Lower leg skin (tissue), 4 donors: ENCODE data around the gene MMP24. TPM values are rescaled to one million over a fixed set of nuclear protein-coding genes. Genes with fewer than 3 reads are reported as not detected.
A peak's percentile ranks its signal among the peaks of the same experiment; 100 is the strongest.

ENCODE experiments used
- DNase-seq, 2 donors: peaks; one replicate each; pipeline ENCODE4 v3.0.0-alpha.2; 2019; ENCODE audit warnings: low spot score in 2 of 2
- H3K4me3 ChIP-seq: fragments of 200-600 bp; sonication (generic); 2 replicates; pipeline ENCODE4 v1.5.1; 2017; ENCODE audit warnings: mild to moderate bottlenecking, low read depth; ENCODE audit not compliant: poor library complexity, severe bottlenecking
- CTCF ChIP-seq, 3 donors: fragments of 450-650 bp; IDR thresholded peaks; one replicate each; pipeline ENCODE4 v1.5.1; 2016; ENCODE audit warnings: antibody characterized with exemption in 3 of 3, mild to moderate bottlenecking in 3 of 3, moderate library complexity in 2 of 3
- POLR2A ChIP-seq, 2 donors: fragments of 450-650 bp; IDR thresholded peaks; one replicate each; pipeline ENCODE4 v1.6.1; 2016 to 2017; ENCODE audit warnings: antibody characterized with exemption in 2 of 2, mild to moderate bottlenecking in 1 of 2, moderate library complexity in 1 of 2
- WGBS, 2 donors: methylation state at CpG; one replicate each; pipeline ENCODE4 v1.1.5; 2018; 5-methylcytosine and 5-hydroxymethylcytosine counted together
- intact Hi-C: fragments of 100-400 bp; cut with DNase I; formaldehyde crosslinking; loops from one replicate; pipeline ENCODE4 v1.15.0; 2023; ENCODE audit warnings: low total_unique reads
- total RNA-seq, 4 donors: library from RNA; depleted of rRNA; stranded (reverse); fragments of >200 nt; gene quantifications; one replicate each; pipeline ENCODE4 v1.1.0, GENCODE V29; 2016

The MMP24 gene
- total RNA-seq, 4 donors from 2014 or later, result 0.11 to 0.71 (median 0.27) TPM; not detected in 1

DNA sequence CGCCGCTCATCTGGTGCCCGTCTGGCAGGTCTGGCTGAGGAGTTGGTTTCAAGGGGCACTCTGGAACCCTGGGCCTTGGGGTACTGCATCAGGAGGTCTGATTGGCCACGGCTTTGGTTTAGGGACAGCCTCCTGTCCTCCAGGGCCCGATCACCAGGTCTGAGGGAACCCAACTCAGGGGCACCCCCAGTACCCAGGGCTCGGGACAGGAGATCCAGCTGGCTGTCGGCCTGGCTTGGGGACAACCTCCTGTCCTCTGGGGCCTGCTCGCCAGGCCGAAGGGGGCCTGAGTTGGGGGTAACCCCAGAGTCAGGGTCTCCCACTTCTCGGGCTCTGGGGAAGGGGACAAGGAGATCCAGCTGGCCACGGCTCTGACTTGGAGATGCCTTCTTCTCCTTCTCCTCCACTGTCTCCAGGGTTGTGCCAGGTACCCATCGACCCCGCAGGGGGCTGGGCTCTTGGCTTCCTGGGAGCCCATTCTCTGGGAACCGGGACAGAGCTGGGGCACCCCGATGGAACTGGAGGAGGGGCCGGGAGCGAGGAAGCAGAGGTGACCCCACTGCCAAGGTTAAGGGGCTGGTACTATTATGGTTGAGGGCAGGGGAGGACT lies 60.5 kb downstream of the MMP24 start:
- TF ChIP-seq CTCF (IDR thresholded peaks at IDR 0.05) (no peak), POLR2A (IDR thresholded peaks at IDR 0.05) (no peak)
- DNase-seq, result no peak
- intact Hi-C loops, result no loop called here
- WGBS, 2 donors, result 79 to 89% methylated on average over 9 to 11 of the region's 17 CpGs
- H3K4me3 ChIP-seq, result no peak overlapping the region

- WGBS, 2 donors, result 88% methylated on average over 28 of the region's 28 CpGs
- DNase-seq, result no peak
- TF ChIP-seq POLR2A (IDR thresholded peaks at IDR 0.05) (no peak), CTCF (IDR thresholded peaks at IDR 0.05) (no peak)
- H3K4me3 ChIP-seq, result no peak overlapping the region
- intact Hi-C loops, result no loop called here
These were observed 61.2 kb downstream of the MMP24 start for GRCh38 chr20:35287509-35288324.

DNA sequence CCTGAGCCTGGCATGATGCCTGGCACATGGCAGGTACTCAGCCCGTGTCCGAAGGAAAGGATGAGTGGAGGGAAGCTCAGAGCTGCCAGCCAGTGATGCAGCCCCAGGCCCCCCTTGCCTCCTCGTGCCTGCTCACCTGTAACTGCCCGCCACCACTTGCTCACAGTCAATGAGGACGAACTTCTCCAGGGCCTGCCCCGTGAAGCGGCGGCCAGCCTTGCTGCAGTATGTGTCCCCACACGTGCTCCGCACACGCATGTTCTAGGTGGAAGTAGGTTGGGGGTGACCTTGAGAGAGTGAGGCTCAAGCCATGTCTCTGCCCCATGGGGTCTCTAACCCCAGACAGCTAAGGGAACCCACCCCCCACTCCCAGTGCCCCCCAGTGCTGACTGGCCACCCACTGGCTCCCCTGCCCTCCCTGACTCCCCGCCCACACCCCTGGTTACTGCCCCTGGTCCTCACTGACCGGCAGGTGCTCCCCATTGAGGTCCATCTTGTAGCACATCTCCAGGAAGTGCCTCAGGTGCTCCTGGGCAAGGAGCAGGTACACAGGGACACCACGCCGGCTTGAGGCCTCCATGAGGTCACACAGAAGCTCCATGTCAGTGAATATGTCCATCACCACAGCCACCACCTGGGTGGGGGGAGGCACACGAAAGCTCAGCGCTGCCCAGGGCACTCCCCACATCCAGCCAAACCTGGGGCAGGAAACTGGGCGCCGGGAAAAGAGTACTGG lies 62.0 kb downstream of the MMP24 start:
- 77 to 83% methylated on average over 19 of the region's 19 CpGs for WGBS, 2 donors
- intact Hi-C loops, result no loop called here
- TF ChIP-seq POLR2A (IDR thresholded peaks at IDR 0.05) (no peak), CTCF (IDR thresholded peaks at IDR 0.05) (no peak)

GRCh38 chr20:35290186-35290886 lies 63.8 kb downstream of the MMP24 start:
- no peak overlapping the region for H3K4me3 ChIP-seq
- DNase-seq, result no peak
- TF ChIP-seq POLR2A (IDR thresholded peaks at IDR 0.05), result no peak
- TF ChIP-seq CTCF (IDR thresholded peaks at IDR 0.05), result no peak
- intact Hi-C loops, result no loop called here
- 35 to 43% methylated on average over 7 of the region's 7 CpGs for WGBS, 2 donors

More for the DNA sequence above, 62.0 kb downstream of the MMP24 start:
- no peak for DNase-seq
- H3K4me3 ChIP-seq, result no peak overlapping the region

- H3K4me3 ChIP-seq, result peak overlapping the region; percentile 2
- no peak for DNase-seq
- TF ChIP-seq POLR2A (IDR thresholded peaks at IDR 0.05) (no peak), CTCF (IDR thresholded peaks at IDR 0.05) (no peak)
- intact Hi-C loops, result no loop called here
- 55 to 68% methylated on average over 7 of the region's 7 CpGs for WGBS, 2 donors
These were observed 64.5 kb downstream of the MMP24 start for GRCh38 chr20:35290887-35291417.
